GM12878 (cell line): ENCODE measurements around the gene ANKRD44.

ENCODE experiments used
- BCL11A ChIP-seq: IDR thresholded peaks from 2 replicates; pipeline ENCODE4 v1.6.1; 2011; ENCODE audit warnings: low read depth, low read length
- EZH2 ChIP-seq: IDR thresholded peaks from 2 replicates; pipeline ENCODE4 v1.6.1; 2012; ENCODE audit warnings: low read depth, mild to moderate bottlenecking, control low read depth, inconsistent platforms, low read length, borderline replicate concordance; ENCODE audit not compliant: control insufficient read depth
- GATAD2B ChIP-seq: fragments of 450-650 bp; conservative IDR thresholded peaks from 2 replicates; pipeline ENCODE4 v1.6.1; 2017; ENCODE audit warnings: low read depth, mild to moderate bottlenecking, moderate library complexity
- MTA3 ChIP-seq: IDR thresholded peaks from 2 replicates; pipeline ENCODE4 v1.6.1; 2012; ENCODE audit warnings: low read length, inconsistent platforms, borderline replicate concordance
- NFIC ChIP-seq: IDR thresholded peaks from 2 replicates; pipeline ENCODE4 v1.6.1; 2012; ENCODE audit warnings: low read depth, mild to moderate bottlenecking, inconsistent platforms, low read length, moderate library complexity
- NFYB ChIP-seq: IDR thresholded peaks from 2 replicates; pipeline ENCODE4 v1.6.1; 2011; ENCODE audit warnings: low read depth, mild to moderate bottlenecking, low read length, improper control_type of control experiment, moderate library complexity; ENCODE audit not compliant: insufficient read depth
- POLR2A ChIP-seq: IDR thresholded peaks from 2 replicates; pipeline ENCODE4 v1.6.1; 2011; ENCODE audit warnings: low read depth, mild to moderate bottlenecking, low read length
- TF ChIP-seq, protein P1 (sequence below), 3 experiments: IDR thresholded peaks in 2 of 3; conservative IDR thresholded peaks in 1 of 3; 2 replicates each; pipeline ENCODE4 v1.5.1; 2011; ENCODE audit warnings: low read depth in 3 of 3, low read length in 3 of 3, mild to moderate bottlenecking in 3 of 3, control low read depth in 2 of 3, moderate library complexity in 2 of 3, inconsistent platforms in 1 of 3, mixed read lengths in 1 of 3; ENCODE audit not compliant: control insufficient read depth in 2 of 3, insufficient read depth in 1 of 3; ENCODE audit errors: extremely low read depth in 1 of 3
- TF ChIP-seq, protein P2 (sequence below): IDR thresholded peaks from 2 replicates; pipeline ENCODE4 v1.6.1; 2012; ENCODE audit warnings: low read depth, low read length, improper control_type of control experiment
- TF ChIP-seq, protein P3 (sequence below): IDR thresholded peaks from 2 replicates; pipeline ENCODE4 v1.6.1; 2011; ENCODE audit warnings: low read depth, low read length, improper control_type of control experiment, borderline replicate concordance

DNA sequence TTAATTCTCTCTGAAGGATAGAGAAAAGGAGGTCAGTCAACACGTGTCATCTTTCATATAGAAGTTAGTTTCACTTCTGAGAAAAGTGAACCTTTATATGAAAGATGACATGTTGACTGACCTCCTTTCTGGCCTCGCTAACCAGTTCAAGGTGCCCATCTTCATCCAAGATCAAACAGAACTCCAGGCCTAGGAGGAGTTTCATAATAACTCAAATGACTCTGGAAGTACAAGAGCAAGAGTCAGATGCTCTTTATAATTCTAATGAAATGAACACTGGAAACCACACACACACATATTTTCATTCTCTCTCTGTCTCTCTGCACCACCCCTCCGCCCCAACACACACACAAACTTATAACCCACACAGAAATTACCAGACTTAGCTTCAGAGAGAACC is 16.3 kb downstream of the ANKRD44 start:
- TF ChIP-seq, protein P1, sequence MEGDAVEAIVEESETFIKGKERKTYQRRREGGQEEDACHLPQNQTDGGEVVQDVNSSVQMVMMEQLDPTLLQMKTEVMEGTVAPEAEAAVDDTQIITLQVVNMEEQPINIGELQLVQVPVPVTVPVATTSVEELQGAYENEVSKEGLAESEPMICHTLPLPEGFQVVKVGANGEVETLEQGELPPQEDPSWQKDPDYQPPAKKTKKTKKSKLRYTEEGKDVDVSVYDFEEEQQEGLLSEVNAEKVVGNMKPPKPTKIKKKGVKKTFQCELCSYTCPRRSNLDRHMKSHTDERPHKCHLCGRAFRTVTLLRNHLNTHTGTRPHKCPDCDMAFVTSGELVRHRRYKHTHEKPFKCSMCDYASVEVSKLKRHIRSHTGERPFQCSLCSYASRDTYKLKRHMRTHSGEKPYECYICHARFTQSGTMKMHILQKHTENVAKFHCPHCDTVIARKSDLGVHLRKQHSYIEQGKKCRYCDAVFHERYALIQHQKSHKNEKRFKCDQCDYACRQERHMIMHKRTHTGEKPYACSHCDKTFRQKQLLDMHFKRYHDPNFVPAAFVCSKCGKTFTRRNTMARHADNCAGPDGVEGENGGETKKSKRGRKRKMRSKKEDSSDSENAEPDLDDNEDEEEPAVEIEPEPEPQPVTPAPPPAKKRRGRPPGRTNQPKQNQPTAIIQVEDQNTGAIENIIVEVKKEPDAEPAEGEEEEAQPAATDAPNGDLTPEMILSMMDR (IDR thresholded peaks at IDR 0.05 in 2 of 3, conservative IDR thresholded peaks at IDR 0.05 in 1 of 3; ENCODE audit: control insufficient read depth in 2 of 3, extremely low read depth in 1 of 3, insufficient read depth in 1 of 3, low read depth in 3 of 3, low read length in 3 of 3) = no peak
- TF ChIP-seq NFYB (no peak), MTA3 (no peak), NFIC (peak; percentile 63), POLR2A (no peak), EZH2 (no peak), GATAD2B (no peak), BCL11A (no peak)
- TF ChIP-seq, protein P2, sequence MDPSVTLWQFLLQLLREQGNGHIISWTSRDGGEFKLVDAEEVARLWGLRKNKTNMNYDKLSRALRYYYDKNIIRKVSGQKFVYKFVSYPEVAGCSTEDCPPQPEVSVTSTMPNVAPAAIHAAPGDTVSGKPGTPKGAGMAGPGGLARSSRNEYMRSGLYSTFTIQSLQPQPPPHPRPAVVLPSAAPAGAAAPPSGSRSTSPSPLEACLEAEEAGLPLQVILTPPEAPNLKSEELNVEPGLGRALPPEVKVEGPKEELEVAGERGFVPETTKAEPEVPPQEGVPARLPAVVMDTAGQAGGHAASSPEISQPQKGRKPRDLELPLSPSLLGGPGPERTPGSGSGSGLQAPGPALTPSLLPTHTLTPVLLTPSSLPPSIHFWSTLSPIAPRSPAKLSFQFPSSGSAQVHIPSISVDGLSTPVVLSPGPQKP = no peak
- TF ChIP-seq, protein P3, sequence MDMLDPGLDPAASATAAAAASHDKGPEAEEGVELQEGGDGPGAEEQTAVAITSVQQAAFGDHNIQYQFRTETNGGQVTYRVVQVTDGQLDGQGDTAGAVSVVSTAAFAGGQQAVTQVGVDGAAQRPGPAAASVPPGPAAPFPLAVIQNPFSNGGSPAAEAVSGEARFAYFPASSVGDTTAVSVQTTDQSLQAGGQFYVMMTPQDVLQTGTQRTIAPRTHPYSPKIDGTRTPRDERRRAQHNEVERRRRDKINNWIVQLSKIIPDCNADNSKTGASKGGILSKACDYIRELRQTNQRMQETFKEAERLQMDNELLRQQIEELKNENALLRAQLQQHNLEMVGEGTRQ = no peak
